ENCODE data around the gene USP33.
"Not testable (repeated sequence)": the region's sequence is repeated elsewhere in the genome, so short reads cannot be mapped to it uniquely, and the experiment has no call there.

The USP33 gene

DNA sequence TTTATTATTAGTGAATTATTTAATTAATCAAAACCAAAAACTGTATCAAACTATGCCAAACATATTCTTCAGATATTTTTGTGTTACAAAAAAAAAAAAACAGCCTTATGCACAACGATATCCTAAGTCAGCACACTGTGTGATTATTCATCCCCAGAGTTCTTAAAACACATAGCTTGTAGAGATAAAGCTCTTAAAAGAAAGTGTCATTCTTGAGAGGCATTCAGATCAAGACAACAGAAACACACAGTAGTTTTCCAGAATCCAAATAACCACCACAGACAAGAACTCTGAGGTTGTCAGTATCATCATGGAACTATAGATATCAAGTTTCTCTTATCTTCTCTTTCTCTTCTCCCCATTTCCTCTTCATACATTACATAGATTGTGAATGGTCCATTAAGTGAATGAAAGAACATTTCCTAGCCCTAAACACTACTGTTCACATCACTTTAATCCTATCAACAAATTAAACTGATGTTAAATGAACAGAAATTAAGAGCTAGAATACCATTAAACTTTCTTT is 90.7 kb downstream of the USP33 start:
- no peak for DNase-seq

DNA sequence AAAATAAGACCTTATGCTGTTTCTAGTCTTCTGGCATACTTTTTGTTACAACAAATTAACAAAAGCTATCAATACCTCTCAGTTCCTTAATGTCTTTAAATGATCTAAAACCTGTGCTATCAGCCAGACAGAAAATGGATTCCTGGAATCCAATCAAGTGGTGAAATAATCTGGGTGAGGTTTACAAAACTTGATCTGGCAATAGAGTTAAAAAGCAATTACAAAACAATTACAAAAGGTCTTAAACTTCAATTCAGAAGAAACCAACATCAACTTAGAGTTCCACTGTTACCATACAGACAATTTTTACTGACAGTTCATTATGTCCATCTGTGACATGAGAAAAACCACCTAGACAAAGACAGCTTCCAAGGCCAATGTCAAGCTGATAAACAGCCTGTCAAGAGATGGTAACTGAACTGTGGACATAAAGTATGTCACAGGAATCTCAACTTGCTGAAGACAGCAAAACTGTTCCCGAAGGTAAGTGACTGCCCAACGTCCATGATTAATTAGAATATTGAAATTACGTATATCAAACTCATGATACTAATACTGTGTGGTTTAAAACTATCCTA is 94.6 kb downstream of the USP33 start:
- no peak for DNase-seq

DNA sequence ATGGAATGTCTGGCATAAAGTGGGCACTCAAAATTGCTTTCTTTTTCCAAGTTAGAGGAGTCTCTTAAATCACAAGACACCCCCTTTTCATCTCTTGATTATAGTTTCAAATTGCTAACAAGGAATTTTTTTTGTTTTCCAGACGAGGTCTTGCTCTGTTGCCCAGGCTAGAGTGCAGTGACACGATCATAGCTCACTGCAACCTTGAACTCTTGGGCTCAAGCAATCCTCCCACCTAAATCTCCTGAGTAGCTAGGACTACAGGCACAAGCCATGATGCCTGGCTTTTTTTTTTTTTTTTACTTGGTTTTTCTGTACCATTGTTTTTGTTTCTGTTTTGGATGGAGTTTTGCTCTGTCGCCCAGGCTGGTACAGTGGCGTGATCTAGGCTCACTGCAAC is 98.0 kb downstream of the USP33 start:
- no peak for DNase-seq

DNA sequence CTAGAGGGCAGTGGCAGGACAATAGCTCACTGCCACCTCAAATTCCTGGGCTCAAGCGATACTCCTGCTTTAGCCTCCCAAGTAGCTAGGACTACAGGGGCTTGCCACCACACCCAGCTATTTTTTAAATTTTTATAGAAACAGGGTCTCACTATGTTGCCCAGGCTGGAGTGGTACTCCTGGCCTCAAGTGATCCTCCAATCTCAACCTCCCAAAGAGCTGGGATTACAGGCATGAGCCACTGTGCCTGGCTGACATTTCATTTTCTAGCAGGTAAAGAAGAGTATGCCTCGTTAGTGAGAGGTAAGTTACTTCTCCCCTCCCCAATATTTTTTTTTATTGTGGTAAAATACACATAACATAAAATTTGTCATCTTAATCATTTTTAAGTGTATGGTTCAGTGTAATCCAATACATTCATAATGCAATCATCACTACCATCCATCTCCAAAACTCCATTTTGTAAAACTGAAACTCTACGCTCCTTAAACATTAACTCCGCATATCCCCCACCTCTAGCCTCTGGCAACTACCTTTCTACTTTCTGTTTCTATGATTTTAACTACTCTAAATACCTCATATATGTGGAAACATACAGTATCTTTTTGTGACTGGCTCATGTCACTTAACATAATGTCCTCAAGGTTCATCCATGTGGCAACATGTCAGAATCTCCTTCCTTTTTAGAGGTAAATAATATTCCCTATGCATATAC is 99.6 kb downstream of the USP33 start:
- DNase-seq, result no peak

DNA sequence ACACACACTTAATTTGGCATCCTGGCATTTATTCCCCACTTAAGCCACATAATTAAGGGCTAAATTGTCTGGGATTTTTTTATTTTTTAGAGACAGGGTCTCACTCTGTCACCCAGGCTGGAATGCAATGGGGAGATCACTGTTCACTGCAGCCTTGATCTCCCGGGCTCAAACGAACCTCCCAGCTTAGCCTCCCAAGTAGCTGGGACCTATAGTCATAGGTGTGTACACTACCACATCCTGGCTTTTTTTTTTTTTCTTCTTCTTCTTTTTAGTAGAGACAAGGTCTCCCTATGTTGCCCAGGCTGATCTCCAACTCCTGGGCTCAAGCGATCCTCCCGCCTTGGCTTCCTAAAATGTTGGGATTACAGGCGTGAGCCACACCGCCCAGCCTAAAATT is 101.4 kb downstream of the USP33 start:
- DNase-seq, result no peak

DNA sequence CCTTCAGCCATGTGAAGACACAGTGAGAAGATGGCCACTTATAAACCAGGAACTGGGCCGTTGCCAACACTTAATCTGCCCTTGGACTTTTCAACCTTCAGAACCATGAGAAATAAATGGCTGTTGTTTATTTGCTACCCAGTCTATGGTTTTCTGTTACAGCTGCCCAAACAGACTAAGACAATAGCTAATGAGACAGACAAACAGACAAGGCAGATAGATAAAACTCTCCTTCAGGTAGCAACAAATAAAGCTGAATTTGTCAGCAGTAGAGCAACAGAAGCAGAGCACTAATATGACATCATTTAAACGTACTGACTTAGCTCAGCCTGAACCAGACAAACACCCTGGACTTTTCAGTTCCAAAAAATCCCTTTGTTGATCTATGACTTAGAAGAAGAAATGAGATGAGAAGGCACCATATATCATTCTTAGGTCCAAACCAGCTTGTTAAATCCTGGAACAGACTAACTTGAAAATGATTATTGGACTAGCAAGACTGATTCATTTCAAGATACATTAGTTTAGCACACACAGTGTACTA is 104.1 kb downstream of the USP33 start:
- DNase-seq, result peak; percentile 83

DNA sequence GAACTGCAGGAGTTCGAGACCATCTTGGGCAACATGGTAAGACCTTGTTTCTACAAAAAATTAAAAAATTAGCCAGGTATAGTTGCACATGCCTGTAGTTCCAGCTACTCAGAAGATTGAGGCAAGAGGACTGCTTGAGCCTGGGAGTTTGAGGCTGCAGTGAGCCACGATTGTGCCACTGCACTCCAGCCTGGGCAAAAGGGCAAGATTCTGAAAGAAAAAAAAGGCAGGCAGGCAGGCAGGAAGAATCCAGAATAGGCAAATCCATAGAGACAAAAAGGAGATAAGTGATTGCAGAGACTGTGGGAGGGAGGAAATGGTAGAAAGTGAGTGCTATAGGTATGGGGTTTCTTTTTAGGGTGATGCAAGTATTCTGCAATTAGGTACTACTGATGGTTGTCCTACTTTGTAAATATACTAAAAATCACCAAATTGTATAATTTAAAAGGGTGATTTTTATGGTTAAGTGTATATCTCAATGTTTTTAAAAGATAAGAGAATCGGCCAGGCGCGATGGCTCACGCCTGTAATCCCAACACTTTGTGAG is 106.6 kb downstream of the USP33 start:
- DNase-seq, result no peak

DNA sequence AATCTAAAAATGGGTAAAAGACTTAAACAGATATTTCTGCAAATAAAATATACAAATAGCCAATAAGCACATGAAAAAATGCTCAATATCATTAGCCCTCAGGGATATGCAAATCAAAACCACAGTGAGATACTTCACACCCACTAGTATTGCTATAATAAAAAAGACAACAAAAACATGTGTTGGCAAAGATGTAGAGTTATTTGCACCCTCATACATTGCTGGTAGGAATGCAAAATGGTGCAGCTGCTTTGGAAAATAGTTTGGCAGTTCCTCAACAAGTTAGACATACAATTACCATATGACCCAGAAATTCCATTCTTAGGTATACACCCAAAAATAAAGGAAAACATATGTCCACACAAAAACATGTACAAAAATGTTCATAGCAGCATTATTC is 107.4 kb downstream of the USP33 start:
- DNase-seq, result no peak

DNA sequence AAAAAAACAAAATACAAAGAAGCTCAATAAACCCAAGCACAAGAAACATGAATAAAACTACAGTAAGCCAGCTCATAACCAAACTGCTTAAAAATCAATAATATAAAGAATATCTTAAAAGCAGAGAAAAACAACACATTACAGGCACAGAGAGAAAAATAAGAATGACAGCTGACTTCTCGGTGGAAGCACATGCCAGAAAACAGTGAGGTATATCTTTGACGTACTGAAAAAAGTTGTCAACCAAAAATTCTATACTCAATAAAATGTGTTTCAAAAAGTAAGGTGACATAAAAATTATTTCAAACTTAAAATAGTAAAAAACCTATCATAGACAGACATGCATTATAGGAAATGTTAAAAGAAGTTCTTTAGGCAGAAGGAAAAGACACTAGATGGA is 110.5 kb downstream of the USP33 start:
- no peak for DNase-seq

DNA sequence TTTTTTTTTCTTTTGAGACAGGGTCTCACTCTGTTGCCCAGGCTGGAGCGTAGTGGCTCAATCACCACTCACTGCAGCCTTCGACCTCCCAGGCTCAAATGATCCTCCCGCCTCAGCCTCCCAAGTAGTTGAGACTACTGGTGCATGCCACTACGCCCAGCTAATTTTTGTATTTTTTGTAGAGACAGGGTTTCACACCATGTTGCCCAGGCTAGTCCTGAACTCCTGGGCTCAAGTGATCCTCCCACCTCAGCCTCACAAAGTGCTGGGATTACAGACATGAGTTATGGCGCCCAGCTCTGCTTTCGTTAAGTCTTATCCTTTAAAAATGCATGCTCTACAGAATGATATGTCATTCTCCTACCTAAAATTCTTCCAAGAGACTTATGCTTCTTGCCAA is 113.4 kb downstream of the USP33 start:
- not testable (repeated sequence) for DNase-seq

Data from NCI-H69 (cell line).